Measurements from ENCODE around the gene TSHR.

GRCh38 chr14:81051547-81051946 is 96.1 kb downstream of the TSHR start:
- TF ChIP-seq, protein P1, sequence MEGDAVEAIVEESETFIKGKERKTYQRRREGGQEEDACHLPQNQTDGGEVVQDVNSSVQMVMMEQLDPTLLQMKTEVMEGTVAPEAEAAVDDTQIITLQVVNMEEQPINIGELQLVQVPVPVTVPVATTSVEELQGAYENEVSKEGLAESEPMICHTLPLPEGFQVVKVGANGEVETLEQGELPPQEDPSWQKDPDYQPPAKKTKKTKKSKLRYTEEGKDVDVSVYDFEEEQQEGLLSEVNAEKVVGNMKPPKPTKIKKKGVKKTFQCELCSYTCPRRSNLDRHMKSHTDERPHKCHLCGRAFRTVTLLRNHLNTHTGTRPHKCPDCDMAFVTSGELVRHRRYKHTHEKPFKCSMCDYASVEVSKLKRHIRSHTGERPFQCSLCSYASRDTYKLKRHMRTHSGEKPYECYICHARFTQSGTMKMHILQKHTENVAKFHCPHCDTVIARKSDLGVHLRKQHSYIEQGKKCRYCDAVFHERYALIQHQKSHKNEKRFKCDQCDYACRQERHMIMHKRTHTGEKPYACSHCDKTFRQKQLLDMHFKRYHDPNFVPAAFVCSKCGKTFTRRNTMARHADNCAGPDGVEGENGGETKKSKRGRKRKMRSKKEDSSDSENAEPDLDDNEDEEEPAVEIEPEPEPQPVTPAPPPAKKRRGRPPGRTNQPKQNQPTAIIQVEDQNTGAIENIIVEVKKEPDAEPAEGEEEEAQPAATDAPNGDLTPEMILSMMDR (IDR thresholded peaks at IDR 0.05) = no peak
- TF ChIP-seq POLR2A (IDR thresholded peaks at IDR 0.05) = no peak
